ENCODE measurements around the gene FAHD2A. TPM values are rescaled to one million over a fixed set of nuclear protein-coding genes. Genes with fewer than 3 reads are reported as not detected.
"Not testable (repeated sequence)": the region's sequence is repeated elsewhere in the genome, so short reads cannot be mapped to it uniquely, and the experiment has no call there.

Gene FAHD2A
- total RNA-seq, 8 experiments from 2014 or later, result 14.0 to 33.4 (median 20.5) TPM

DNA sequence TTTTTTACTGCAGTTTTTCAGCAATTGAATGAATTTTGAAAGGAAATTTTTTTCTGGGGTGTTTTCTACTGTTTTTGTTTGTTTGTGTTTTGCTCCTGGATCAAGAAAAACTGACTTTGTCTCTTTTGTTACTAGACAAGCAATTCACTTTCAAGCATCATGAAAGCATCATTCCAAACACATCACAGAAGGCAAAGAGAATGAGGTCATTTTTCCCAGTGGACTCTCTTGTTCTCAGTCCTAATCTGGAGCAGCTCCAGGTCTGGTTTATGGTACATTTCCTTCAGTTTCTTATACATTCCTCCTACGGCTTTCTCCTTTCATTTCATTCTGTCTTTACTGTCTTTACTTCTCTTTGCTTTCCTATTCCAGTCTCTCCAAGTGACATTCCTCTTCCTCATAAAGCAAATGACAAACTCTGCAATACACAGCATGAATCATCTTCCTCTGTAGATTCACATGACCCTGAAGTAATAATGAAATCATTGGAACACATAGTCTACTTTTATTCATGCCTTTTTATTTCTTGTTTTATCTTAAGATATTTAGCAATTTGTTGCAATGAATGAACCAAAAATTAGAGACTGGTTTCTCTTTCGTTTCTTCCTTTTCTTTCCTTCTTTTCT, 40.1 kb downstream of the FAHD2A start:
- ATAC-seq (replicated peaks in 6 of 8), result peak in 7 of 8 experiments; percentile 35 to 94 (median 74)
- H3K4me1 ChIP-seq (replicated peaks in 1 of 2); H3K27ac ChIP-seq; H3K4me3 ChIP-seq; in situ Hi-C loops (cut with MboI; ENCODE audit: low pct_unique_long_range_greater_than_20kb in 2 of 9, low sequenced_read_pairs in 9 of 9, unreplicated experiment in 9 of 9): not testable (repeated sequence)
- no CpG with 5 or more reads among the region's 2 CpGs for WGBS, 10 experiments

DNA sequence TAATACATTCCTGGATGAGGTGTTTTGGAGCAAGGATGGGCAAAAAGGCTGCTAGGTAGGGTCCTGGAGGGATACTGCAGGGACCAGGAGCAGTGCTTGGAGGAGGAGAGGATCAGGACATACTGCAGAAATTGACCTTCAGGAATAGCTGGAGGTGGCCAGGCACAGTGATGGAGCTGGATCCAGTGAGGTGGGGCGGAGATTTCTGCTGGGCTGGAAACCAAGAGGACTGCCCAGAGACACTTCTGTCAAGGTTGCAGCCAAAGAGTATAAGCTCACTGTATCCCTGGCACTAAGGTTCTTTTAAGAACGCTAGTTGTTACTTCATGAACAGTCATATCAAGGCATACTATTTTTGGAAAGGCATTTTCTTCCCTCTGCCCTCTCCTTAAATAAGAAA, 42.8 kb downstream of the FAHD2A start:
- ATAC-seq (replicated peaks in 6 of 8); H3K4me3 ChIP-seq; in situ Hi-C loops (cut with MboI; ENCODE audit: low pct_unique_long_range_greater_than_20kb in 2 of 9, low sequenced_read_pairs in 9 of 9, unreplicated experiment in 9 of 9); H3K4me1 ChIP-seq (replicated peaks in 1 of 2); H3K27ac ChIP-seq: not testable (repeated sequence)
- no CpG with 5 or more reads among the region's 2 CpGs for WGBS, 10 experiments

- peak in 3 of 8 experiments; percentile 21 to 48 (median 41) for ATAC-seq (replicated peaks in 6 of 8)
- in situ Hi-C loops (cut with MboI; ENCODE audit: low pct_unique_long_range_greater_than_20kb in 2 of 9, low sequenced_read_pairs in 9 of 9, unreplicated experiment in 9 of 9), result not testable (repeated sequence)
Measured at GRCh38 chr2:95463292-95463691, 60.8 kb downstream of the FAHD2A start.

More at GRCh38 chr2:95463292-95463691, 60.8 kb downstream of the FAHD2A start:
- H3K27ac ChIP-seq; H3K4me3 ChIP-seq; H3K4me1 ChIP-seq (replicated peaks in 1 of 2): not testable (repeated sequence)
- WGBS, 10 experiments, result no CpG with 5 or more reads among the region's 3 CpGs

Other genes starting within 250 kb of the FAHD2A start
- gene ZNF514, start 242.9 kb upstream of the FAHD2A start, total RNA-seq, result 10 to 100 TPM; 10.3 to 25.6 (median 18.1) TPM
- 1 to 10 TPM; 3.8 to 8.1 (median 4.8) TPM for gene ZNF2, start 236.9 kb upstream of the FAHD2A start, total RNA-seq
- gene ZNF892, start 195.2 kb upstream of the FAHD2A start, total RNA-seq, result 10 to 100 TPM in 4 of 8 experiments, 1 to 10 TPM in 4; 2.5 to 12.4 (median 9.7) TPM
- gene PROM2, start 128.3 kb upstream of the FAHD2A start, total RNA-seq, result 1 to 10 TPM in 6 of 8 experiments, under 1 TPM in 2; 0.58 to 4.6 (median 2.0) TPM
- gene KCNIP3, start 105.4 kb upstream of the FAHD2A start, total RNA-seq, result 1 to 10 TPM in 7 of 8 experiments, under 1 TPM in 1; 0.51 to 5.3 (median 1.8) TPM
- gene TRIM43B, start 82.0 kb downstream of the FAHD2A start, total RNA-seq, result under 1 TPM in 2 of 8 experiments, not detected in 6; 0.23 to 0.28 TPM
- under 1 TPM in 3 of 8 experiments, not detected in 5; 0.31 to 0.42 (median 0.31) TPM for gene TRIM43, start 189.3 kb downstream of the FAHD2A start, total RNA-seq

Data from motor neuron (in vitro differentiated cells).